SK-N-SH treated with all-trans-retinoic acid at 6 μM for 48 hours (cell line): Measurements from ENCODE around the gene EP400.
"Not testable (repeated sequence)": the region's sequence is repeated elsewhere in the genome, so short reads cannot be mapped to it uniquely, and the experiment has no call there.

Experiments used
- ATAC-seq: fragments of 200-7000 bp; cut with Tn5 transposase; 3 replicates; pipeline ENCODE4 v1.9.1; 2020; ENCODE audit warnings: mild to moderate bottlenecking, moderate library complexity
- ARNTL ChIP-seq: fragments of 450-650 bp; formaldehyde crosslinking; IDR thresholded peaks from 2 replicates; pipeline ENCODE4 v1.5.0; 2020; ENCODE audit warnings: low read depth, mild to moderate bottlenecking, moderate library complexity, borderline replicate concordance
- BACH2 ChIP-seq: fragments of 250-450 bp; sonication (Bioruptor Pico); IDR thresholded peaks from 2 replicates; pipeline ENCODE4 v1.9.0; 2021; ENCODE audit warnings: mild to moderate bottlenecking, borderline replicate concordance
- CREB5 ChIP-seq: fragments of 250-450 bp; sonication (Bioruptor Pico); IDR thresholded peaks from 2 replicates; pipeline ENCODE4 v1.5.1; 2020; ENCODE audit warnings: low read depth, mild to moderate bottlenecking, moderate library complexity
- CSDC2 ChIP-seq: fragments of 250-450 bp; sonication (Bioruptor Pico); IDR thresholded peaks from 2 replicates; pipeline ENCODE4 v1.5.0; 2020; ENCODE audit warnings: mild to moderate bottlenecking, moderate library complexity
- CSRNP3 ChIP-seq: fragments of 250-450 bp; sonication (Bioruptor Pico); IDR thresholded peaks from 2 replicates; pipeline ENCODE4 v1.5.1; 2021; ENCODE audit warnings: mild to moderate bottlenecking, moderate library complexity
- ESRRG ChIP-seq: fragments of 250-450 bp; sonication (Bioruptor Pico); IDR thresholded peaks from 2 replicates; pipeline ENCODE4 v1.6.1; 2021; ENCODE audit warnings: mild to moderate bottlenecking
- GLIS3 ChIP-seq: fragments of 250-450 bp; sonication (Bioruptor Pico); IDR thresholded peaks from 2 replicates; pipeline ENCODE4 v1.5.0; 2020; ENCODE audit warnings: mild to moderate bottlenecking, moderate library complexity
- ISL1 ChIP-seq: fragments of 250-450 bp; sonication (Bioruptor Pico); IDR thresholded peaks from 2 replicates; pipeline ENCODE4 v2.1.2; 2022; ENCODE audit warnings: mild to moderate bottlenecking, moderate library complexity
- OSR1 ChIP-seq: fragments of 250-450 bp; sonication (Bioruptor Pico); IDR thresholded peaks from 2 replicates; pipeline ENCODE4 v1.8.0; 2022; ENCODE audit warnings: moderate library complexity, mild to moderate bottlenecking, inconsistent platforms
- PATZ1 ChIP-seq: fragments of 250-450 bp; sonication (Bioruptor Pico); IDR thresholded peaks from 2 replicates; pipeline ENCODE4 v1.8.0; 2020; ENCODE audit warnings: mild to moderate bottlenecking, moderate library complexity, borderline replicate concordance
- PPARA ChIP-seq: fragments of 250-450 bp; sonication (Bioruptor Pico); IDR thresholded peaks from 2 replicates; pipeline ENCODE4 v1.5.0; 2020; ENCODE audit warnings: mild to moderate bottlenecking, borderline replicate concordance
- RARB ChIP-seq: fragments of 250-450 bp; sonication (Bioruptor Pico); IDR thresholded peaks from 2 replicates; pipeline ENCODE4 v1.8.0; 2021; ENCODE audit warnings: mild to moderate bottlenecking, moderate library complexity
- SNAI2 ChIP-seq: fragments of 250-450 bp; sonication (Bioruptor Pico); IDR thresholded peaks from 2 replicates; pipeline ENCODE4 v1.5.0; 2020; ENCODE audit warnings: mild to moderate bottlenecking, moderate library complexity
- TCF4 ChIP-seq: fragments of 250-450 bp; sonication (Bioruptor Pico); IDR thresholded peaks from 2 replicates; pipeline ENCODE4 v1.8.0; 2021; ENCODE audit warnings: mild to moderate bottlenecking, moderate library complexity, borderline replicate concordance
- TOX ChIP-seq: fragments of 250-450 bp; sonication (Bioruptor Pico); IDR thresholded peaks from 2 replicates; pipeline ENCODE4 v1.8.0; 2021; ENCODE audit warnings: mild to moderate bottlenecking, moderate library complexity, borderline replicate concordance
- TSHZ2 ChIP-seq: fragments of 250-450 bp; sonication (Bioruptor Pico); IDR thresholded peaks from 2 replicates; pipeline ENCODE4 v1.5.0; 2020; ENCODE audit warnings: mild to moderate bottlenecking, moderate library complexity
- ZC3H10 ChIP-seq: fragments of 250-450 bp; sonication (Bioruptor Pico); IDR thresholded peaks from 2 replicates; pipeline ENCODE4 v1.5.1; 2021; ENCODE audit warnings: mild to moderate bottlenecking, moderate library complexity
- ZFP3 ChIP-seq: fragments of 250-450 bp; sonication (Bioruptor Pico); IDR thresholded peaks from 2 replicates; pipeline ENCODE4 v1.5.0; 2020; ENCODE audit warnings: mild to moderate bottlenecking, moderate library complexity
- ZFP30 ChIP-seq: fragments of 450-650 bp; formaldehyde crosslinking; IDR thresholded peaks from 2 replicates; pipeline ENCODE4 v1.5.0; 2022; ENCODE audit warnings: mild to moderate bottlenecking, moderate library complexity
- ZNF565 ChIP-seq: fragments of 450-650 bp; formaldehyde crosslinking; conservative IDR thresholded peaks from 2 replicates; pipeline ENCODE4 v1.5.0; 2020; ENCODE audit warnings: low read depth, mild to moderate bottlenecking, moderate library complexity

Gene EP400

GRCh38 chr12:132045751-132046150 lies 96.0 kb downstream of the EP400 start:
- no peak for ATAC-seq
- TF ChIP-seq ZC3H10 (no peak), RARB (no peak), SNAI2 (CRISPR knock-in tag) (no peak), ZFP3 (CRISPR knock-in tag) (no peak), ISL1 (CRISPR knock-in tag) (no peak), TSHZ2 (CRISPR knock-in tag) (no peak), TCF4 (CRISPR knock-in tag) (no peak), ESRRG (CRISPR knock-in tag) (no peak), PATZ1 (CRISPR knock-in tag) (no peak), ZNF565 (CRISPR knock-in tag) (no peak), PPARA (CRISPR knock-in tag) (no peak), GLIS3 (CRISPR knock-in tag) (no peak), CSDC2 (CRISPR knock-in tag) (no peak)

GRCh38 chr12:132046561-132046960 lies 96.8 kb downstream of the EP400 start:
- TF ChIP-seq TSHZ2 (CRISPR knock-in tag) (peak; percentile 62; the same call in 1 of the 2 replicates), GLIS3 (CRISPR knock-in tag) (no peak), TCF4 (CRISPR knock-in tag) (peak; percentile 54; the same call in 1 of the 2 replicates), ZFP3 (CRISPR knock-in tag) (0 out of 2 replicates have a peak, but pooled peaks have one; percentile 30)
- ATAC-seq = peak; percentile 99

- ATAC-seq = not testable (repeated sequence)
These were observed 97.9 kb downstream of the EP400 start for GRCh38 chr12:132047630-132048029.

- TF ChIP-seq PPARA (CRISPR knock-in tag) = no peak
- no peak for TF ChIP-seq CSDC2 (CRISPR knock-in tag)
- no peak for TF ChIP-seq ZFP30 (CRISPR knock-in tag)
- no peak for TF ChIP-seq ZC3H10
- TF ChIP-seq TCF4 (CRISPR knock-in tag) = no peak
- TF ChIP-seq BACH2 (CRISPR knock-in tag) = no peak
- no peak for TF ChIP-seq OSR1 (CRISPR knock-in tag)
- TF ChIP-seq ESRRG (CRISPR knock-in tag) = no peak
- TF ChIP-seq CREB5 (CRISPR knock-in tag) = no peak
- no peak for ATAC-seq
These were observed 99.7 kb downstream of the EP400 start for GRCh38 chr12:132049442-132049841.

- ATAC-seq = no peak
- TF ChIP-seq BACH2 (CRISPR knock-in tag) (no peak), ZNF565 (CRISPR knock-in tag) (no peak), TCF4 (CRISPR knock-in tag) (no peak), TOX (CRISPR knock-in tag) (no peak), PPARA (CRISPR knock-in tag) (no peak), ZFP3 (CRISPR knock-in tag) (no peak), CSRNP3 (CRISPR knock-in tag) (no peak), ISL1 (CRISPR knock-in tag) (no peak), RARB (no peak), PATZ1 (CRISPR knock-in tag) (no peak), ARNTL (CRISPR knock-in tag) (no peak), GLIS3 (CRISPR knock-in tag) (no peak), ZC3H10 (no peak), CSDC2 (CRISPR knock-in tag) (no peak)
These were observed 100.1 kb downstream of the EP400 start for GRCh38 chr12:132049876-132050275.
